ENCODE data around the gene RERGL. TPM values are rescaled to one million over a fixed set of nuclear protein-coding genes. Genes with fewer than 3 reads are reported as not detected.

The RERGL gene
- total RNA-seq, 1 experiment from 2014 or later: not detected

GRCh38 chr12:18135509-18135908 is 45.5 kb upstream of the RERGL start:
- H3K79me2 ChIP-seq (ENCODE audit: insufficient read depth, low read length): no peaks in the 10 kb centered on the region
- intact Hi-C loops (cut with micrococcal nuclease): no loop called here
- ATAC-seq (no peak), DNase-seq (ENCODE audit: low read depth, low spot score) (no peak)
- H3K4me1 ChIP-seq (ENCODE audit: control insufficient read depth in 1 of 2, insufficient read depth in 2 of 2, low read length in 2 of 2): no peaks in the 10 kb centered on the region
- TF ChIP-seq RAD21 (IDR thresholded peaks at IDR 0.05; ENCODE audit: low read depth) (no peak), EGR1 (IDR thresholded peaks at IDR 0.05; ENCODE audit: low read depth) (no peak)
- H3K9ac ChIP-seq (ENCODE audit: low read length): no peak overlapping the region
- ChIA-PET RAD21 (ENCODE audit: low non-redundant PET in 1 of 2, low total read pairs in 2 of 2, uncharacterized antibody in 2 of 2, unreplicated experiment in 2 of 2) (no interaction called here), CTCF (interaction anchor here (1.2 kb wide), 1 partner anchor 89 kb away, joined by 4 read pairs; no protein-coding TSS in a partner anchor), POLR2A (no interaction called here)
- no peak overlapping the region for H3K4me2 ChIP-seq (ENCODE audit: low read length)
- no peaks in the 10 kb centered on the region for H3K27me3 ChIP-seq (ENCODE audit: insufficient read depth, low read length)
- no peak overlapping the region for H3K4me3 ChIP-seq (replicated peaks in 1 of 2; ENCODE audit: low read depth in 1 of 2, low read length in 2 of 2)
- H3K36me3 ChIP-seq (ENCODE audit: control insufficient read depth in 1 of 2, insufficient read depth in 2 of 2, low read length in 2 of 2): no peaks in the 10 kb centered on the region
- no TSS peak for BruUV-seq (replicated peaks)
- no peaks in the 10 kb centered on the region for H4K20me1 ChIP-seq (ENCODE audit: insufficient read depth)
- no peaks in the 10 kb centered on the region for H3K9me2 ChIP-seq (ENCODE audit: insufficient read depth)
- no peak overlapping the region for H3K27ac ChIP-seq (ENCODE audit: low read depth, low read length)
- no peaks in the 10 kb centered on the region for H3K9me3 ChIP-seq (ENCODE audit: control insufficient read depth in 1 of 2, insufficient read depth in 1 of 2, low read depth in 1 of 2, low read length in 2 of 2)
- H2AFZ ChIP-seq (ENCODE audit: low read depth, low read length, poor library complexity, severe bottlenecking): no peak overlapping the region

GRCh38 chr12:18135086-18135485 is 45.1 kb upstream of the RERGL start:
- RAD21 ChIA-PET (ENCODE audit: low non-redundant PET in 1 of 2, low total read pairs in 2 of 2, uncharacterized antibody in 2 of 2, unreplicated experiment in 2 of 2): no interaction called here
- ATAC-seq: no peak

More at GRCh38 chr12:18135086-18135485, 45.1 kb upstream of the RERGL start:
- CTCF ChIA-PET: no interaction called here
- H3K9me3 ChIP-seq (ENCODE audit: control insufficient read depth in 1 of 2, insufficient read depth in 1 of 2, low read depth in 1 of 2, low read length in 2 of 2): no peaks in the 10 kb centered on the region
- H3K27me3 ChIP-seq (ENCODE audit: insufficient read depth, low read length): no peaks in the 10 kb centered on the region
- no peak overlapping the region for H3K27ac ChIP-seq (ENCODE audit: low read depth, low read length)
- H3K4me2 ChIP-seq (ENCODE audit: low read length): no peak overlapping the region
- intact Hi-C loops (cut with micrococcal nuclease): no loop called here
- BruUV-seq (replicated peaks): no TSS peak
- H3K36me3 ChIP-seq (ENCODE audit: control insufficient read depth in 1 of 2, insufficient read depth in 2 of 2, low read length in 2 of 2): no peaks in the 10 kb centered on the region
- POLR2A ChIA-PET: no interaction called here
- H3K4me1 ChIP-seq (ENCODE audit: control insufficient read depth in 1 of 2, insufficient read depth in 2 of 2, low read length in 2 of 2): no peaks in the 10 kb centered on the region
- H3K9ac ChIP-seq (ENCODE audit: low read length): no peak overlapping the region
- no peaks in the 10 kb centered on the region for H3K9me2 ChIP-seq (ENCODE audit: insufficient read depth)
- H3K4me3 ChIP-seq (replicated peaks in 1 of 2; ENCODE audit: low read depth in 1 of 2, low read length in 2 of 2): no peak overlapping the region
- H2AFZ ChIP-seq (ENCODE audit: low read depth, low read length, poor library complexity, severe bottlenecking): no peak overlapping the region
- no peaks in the 10 kb centered on the region for H3K79me2 ChIP-seq (ENCODE audit: insufficient read depth, low read length)
- TF ChIP-seq EGR1 (IDR thresholded peaks at IDR 0.05; ENCODE audit: low read depth) (no peak), YY1 (IDR thresholded peaks at IDR 0.05; ENCODE audit: extremely low read depth, insufficient replicate concordance, low read depth, low read length) (no peak), POLR2AphosphoS5 (IDR thresholded peaks at IDR 0.05; ENCODE audit: low read depth, low read length) (no peak), ZFX (IDR thresholded peaks at IDR 0.05) (no peak), ZNF274 (IDR thresholded peaks at IDR 0.05; ENCODE audit: low read depth, low read length) (no peak), TCF7L2 (IDR thresholded peaks at IDR 0.05; ENCODE audit: borderline replicate concordance, extremely low read depth, insufficient read depth, insufficient read length) (no peak), CTCF (IDR thresholded peaks at IDR 0.05 in 2 of 3, conservative IDR thresholded peaks at IDR 0.05 in 1 of 3; ENCODE audit: borderline replicate concordance in 1 of 3, insufficient read depth in 1 of 3, low read depth in 2 of 3, low read length in 2 of 3) (no peak), EZH2 (IDR thresholded peaks at IDR 0.05) (no peak), FOSL1 (IDR thresholded peaks at IDR 0.05; ENCODE audit: low read depth) (no peak), ATF3 (IDR thresholded peaks at IDR 0.05) (no peak), ZBTB33 (IDR thresholded peaks at IDR 0.05; ENCODE audit: extremely low read depth, insufficient replicate concordance, low read length) (no peak), EZH2phosphoT487 (IDR thresholded peaks at IDR 0.05; ENCODE audit: borderline replicate concordance) (no peak), RAD21 (IDR thresholded peaks at IDR 0.05; ENCODE audit: low read depth) (no peak), CBX3 (IDR thresholded peaks at IDR 0.05; ENCODE audit: low read depth) (no peak)
- no peaks in the 10 kb centered on the region for H4K20me1 ChIP-seq (ENCODE audit: insufficient read depth)
- no peak for DNase-seq (ENCODE audit: low read depth, low spot score)
